Kidney (tissue), 14 donors: ENCODE measurements around the gene CHMP5. TPM values are rescaled to one million over a fixed set of nuclear protein-coding genes. Genes with fewer than 3 reads are reported as not detected.

ENCODE experiments used
- DNase-seq, 5 donors: peaks; one replicate each; pipeline ENCODE4 v3.0.0-alpha.2; 2013 to 2020
- FAIRE-seq: peaks from 2 replicates; lab custom pipeline; 2012; peaks lifted over from hg19 to GRCh38; lab: Jason Lieb, UNC
- H3K27ac ChIP-seq, 2 donors: one replicate each; pipeline ENCODE4 v1.7.0; 2013; ENCODE audit warnings: low read depth in 2 of 2, low read length in 2 of 2, inconsistent platforms in 1 of 2
- H3K27me3 ChIP-seq: one replicate; pipeline ENCODE4 v1.7.1; 2013; ENCODE audit warnings: low read length, inconsistent platforms; ENCODE audit not compliant: control insufficient read depth, insufficient read depth
- H3K36me3 ChIP-seq, 3 donors: one replicate each; pipeline versions ENCODE4 v1.7.0 to v1.7.1; 2013; ENCODE audit warnings: low read length in 3 of 3, control low read depth in 1 of 3, inconsistent platforms in 1 of 3; ENCODE audit not compliant: insufficient read depth in 3 of 3, control insufficient read depth in 2 of 3
- H3K4me1 ChIP-seq, 3 donors: one replicate each; pipeline versions ENCODE4 v1.7.0 to v1.7.1; 2013; ENCODE audit warnings: low read length in 3 of 3, inconsistent platforms in 1 of 3, low read depth in 1 of 3; ENCODE audit not compliant: control insufficient read depth in 2 of 3, insufficient read depth in 2 of 3
- H3K4me3 ChIP-seq, 3 donors: one replicate each; pipeline versions ENCODE4 v1.7.0 to v1.8.1; 2013; ENCODE audit warnings: low read length in 3 of 3, control low read depth in 1 of 3, inconsistent platforms in 1 of 3
- H3K9ac ChIP-seq, 3 donors: one replicate each; pipeline versions ENCODE4 v1.7.0 to v1.7.1; 2013; ENCODE audit warnings: low read length in 3 of 3, control low read depth in 1 of 3, inconsistent platforms in 1 of 3
- H3K9me3 ChIP-seq, 3 donors: one replicate each; pipeline versions ENCODE4 v1.7.0 to v1.7.1; 2013; ENCODE audit warnings: low read length in 3 of 3, control low read depth in 1 of 3, inconsistent platforms in 1 of 3; ENCODE audit not compliant: control insufficient read depth in 2 of 3, insufficient read depth in 1 of 3
- intact Hi-C: fragments of 100-400 bp; cut with DNase I; formaldehyde crosslinking; loops from one replicate; pipeline ENCODE4 v1.11.1; 2022
- polyA plus RNA-seq: library from polyadenylated mRNA; stranded (reverse); fragments of 350-450 nt; fragmentation: Illumina TruSeq; extraction: RNeasy Lipid Tissue Mini Kit (QIAGEN cat#74804); gene quantifications from one replicate; pipeline ENCODE4 v1.2.3, GENCODE V29; 2014; ENCODE audit warnings: low read depth, low replicate concordance; ENCODE audit not compliant: insufficient read depth
- total RNA-seq: library from RNA; stranded (reverse); fragmentation: NEBNext Ultra II Directional; extraction: Animal tissue kit (Norgen Biotek cat#: 25700); gene quantifications from one replicate; pipeline ENCODE4 v1.2.1, GENCODE V29; 2021
- TF ChIP-seq, protein P1 (sequence below): IDR thresholded peaks from 3 replicates; pipeline ENCODE4 v1.5.1; 2012; ENCODE audit warnings: mild to moderate bottlenecking, moderate library complexity, borderline replicate concordance; ENCODE audit not compliant: insufficient read depth; ENCODE audit errors: extremely low read depth
- donor health status: control.
- donor health status: control.
- donor health status: control.
- donor health status: control.
- donor health status: control.
- donor health status: DM: yes; HTN: yes; CAD: no.
- donor health status: Normal renal cell carcinoma (clear cell type).

The CHMP5 gene
- total and polyA plus RNA-seq, 2 donors from 2014 or later = 65.2 to 100 TPM

DNA sequence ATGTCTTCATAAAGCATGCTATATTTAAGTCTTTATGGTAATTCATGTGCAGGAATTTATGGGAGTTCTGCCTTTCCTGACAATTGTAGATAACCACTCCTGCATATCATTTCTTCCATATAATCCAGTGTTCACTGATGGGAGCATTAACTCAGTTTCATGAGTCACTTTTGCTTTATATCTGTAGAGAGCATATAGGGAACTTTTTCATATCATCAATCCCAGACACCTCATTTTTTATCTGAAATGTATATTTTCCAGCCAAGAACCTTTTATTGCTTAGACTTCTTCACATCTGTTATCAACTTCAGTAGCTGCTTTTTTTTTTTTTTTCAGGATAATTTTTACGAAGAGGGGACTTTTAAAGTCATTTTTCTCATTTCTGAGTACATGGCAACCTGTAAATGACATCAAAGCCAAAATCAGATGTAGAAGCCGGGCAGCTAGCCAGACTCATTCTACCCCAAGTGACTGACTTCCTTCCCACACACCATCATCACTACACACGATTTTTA, 66.6 kb downstream of the CHMP5 start:
- Histone ChIP-seq H3K27ac (no peak overlapping the region), H3K4me1 (peaks cover 0 to 12% (median 4%) of the 10 kb centered on the region in 3 donors), H3K9me3 (no peaks in the 10 kb centered on the region), H3K4me3 (no peak overlapping the region), H3K36me3 (peaks cover 2 to 12% (median 8%) of the 10 kb centered on the region in 3 donors), H3K9ac (no peak overlapping the region), H3K27me3 (no peaks in the 10 kb centered on the region)
- DNase-seq (no peak), FAIRE-seq (no peak)
- TF ChIP-seq, protein P1, sequence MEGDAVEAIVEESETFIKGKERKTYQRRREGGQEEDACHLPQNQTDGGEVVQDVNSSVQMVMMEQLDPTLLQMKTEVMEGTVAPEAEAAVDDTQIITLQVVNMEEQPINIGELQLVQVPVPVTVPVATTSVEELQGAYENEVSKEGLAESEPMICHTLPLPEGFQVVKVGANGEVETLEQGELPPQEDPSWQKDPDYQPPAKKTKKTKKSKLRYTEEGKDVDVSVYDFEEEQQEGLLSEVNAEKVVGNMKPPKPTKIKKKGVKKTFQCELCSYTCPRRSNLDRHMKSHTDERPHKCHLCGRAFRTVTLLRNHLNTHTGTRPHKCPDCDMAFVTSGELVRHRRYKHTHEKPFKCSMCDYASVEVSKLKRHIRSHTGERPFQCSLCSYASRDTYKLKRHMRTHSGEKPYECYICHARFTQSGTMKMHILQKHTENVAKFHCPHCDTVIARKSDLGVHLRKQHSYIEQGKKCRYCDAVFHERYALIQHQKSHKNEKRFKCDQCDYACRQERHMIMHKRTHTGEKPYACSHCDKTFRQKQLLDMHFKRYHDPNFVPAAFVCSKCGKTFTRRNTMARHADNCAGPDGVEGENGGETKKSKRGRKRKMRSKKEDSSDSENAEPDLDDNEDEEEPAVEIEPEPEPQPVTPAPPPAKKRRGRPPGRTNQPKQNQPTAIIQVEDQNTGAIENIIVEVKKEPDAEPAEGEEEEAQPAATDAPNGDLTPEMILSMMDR = no peak
- intact Hi-C loops = no loop called here

Other genes with a start within 250 kb of the CHMP5 start
- 105 TPM for gene DNAJA1, start 239.8 kb upstream of the CHMP5 start, total RNA-seq
- 132 TPM for gene DNAJA1, start 239.8 kb upstream of the CHMP5 start, polyA plus RNA-seq
- 22.0 TPM for gene SMU1, start 188.4 kb upstream of the CHMP5 start, total RNA-seq
- gene SMU1, start 188.4 kb upstream of the CHMP5 start, polyA plus RNA-seq = 12.8 TPM
- 163 TPM for gene B4GALT1, start 97.7 kb upstream of the CHMP5 start, total RNA-seq
- gene B4GALT1, start 97.7 kb upstream of the CHMP5 start, polyA plus RNA-seq = 33.0 TPM
- not detected for gene SPINK4, start 24.9 kb upstream of the CHMP5 start, total RNA-seq
- not detected for gene SPINK4, start 24.9 kb upstream of the CHMP5 start, polyA plus RNA-seq
- 134 TPM for gene BAG1, start 341 bp upstream of the CHMP5 start, total RNA-seq
- 268 TPM for gene BAG1, start 341 bp upstream of the CHMP5 start, polyA plus RNA-seq
- gene NFX1, start 25.5 kb downstream of the CHMP5 start, total RNA-seq = 46.3 TPM
- 12.2 TPM for gene NFX1, start 25.5 kb downstream of the CHMP5 start, polyA plus RNA-seq
- gene AQP7, start 137.5 kb downstream of the CHMP5 start, total RNA-seq = 11.9 TPM
- gene AQP7, start 137.5 kb downstream of the CHMP5 start, polyA plus RNA-seq = 45.3 TPM
- 135 TPM for gene AQP3, start 182.5 kb downstream of the CHMP5 start, total RNA-seq
- gene AQP3, start 182.5 kb downstream of the CHMP5 start, polyA plus RNA-seq = 401 TPM
- 32.8 TPM for gene NOL6, start 208.9 kb downstream of the CHMP5 start, total RNA-seq
- 10.8 TPM for gene NOL6, start 208.9 kb downstream of the CHMP5 start, polyA plus RNA-seq